ENCODE results near the gene MYRIP. TPM values are rescaled to one million over a fixed set of nuclear protein-coding genes. Genes with fewer than 3 reads are reported as not detected.
"Not testable (repeated sequence)": the region's sequence is repeated elsewhere in the genome, so short reads cannot be mapped to it uniquely, and the experiment has no call there.

Gene MYRIP
- total RNA-seq, 6 donors from 2014 or later = 0.55 to 4.3 (median 2.1) TPM; not detected in 1

DNA sequence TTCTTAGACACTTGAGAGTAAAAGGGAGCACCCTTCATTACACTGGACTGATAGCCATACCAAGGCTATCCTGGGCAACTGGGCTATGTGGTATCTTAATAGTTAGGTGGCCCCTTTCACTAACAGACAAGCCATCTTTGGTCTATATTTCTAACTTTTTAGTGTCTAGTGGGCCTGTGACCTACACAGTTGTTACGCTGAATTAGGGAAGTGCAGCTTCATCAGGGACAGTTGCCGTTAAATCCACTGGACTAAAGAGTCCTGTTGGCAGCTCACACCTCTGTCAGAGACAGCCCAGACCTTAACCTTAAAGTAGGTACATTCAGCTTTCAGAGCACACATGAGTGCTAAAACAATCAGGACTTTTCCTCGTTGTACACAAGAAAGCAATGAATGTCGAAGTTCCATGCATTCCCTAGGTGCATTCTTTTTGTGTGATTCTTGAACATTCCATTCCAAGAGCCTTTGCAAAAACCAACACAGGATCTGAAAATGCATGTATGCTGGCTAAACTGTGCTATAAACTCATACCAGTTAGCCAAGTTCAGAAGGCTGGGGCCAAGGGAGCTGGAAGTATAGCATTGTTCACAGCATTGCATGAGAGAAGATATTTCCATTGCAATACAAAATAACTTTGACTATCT, 269.9 kb downstream of the MYRIP start:
- DNase-seq (no peak), ATAC-seq (ENCODE audit: low FRiP score in 2 of 2) (peak in 1 of 2 donors; percentile 12)
- 69 to 72% methylated on average over 4 of the region's 4 CpGs for WGBS, 2 donors
- no peaks in the 10 kb centered on the region for H3K4me1 ChIP-seq
- no peak overlapping the region for H3K27ac ChIP-seq
- TF ChIP-seq EP300 (IDR thresholded peaks at IDR 0.05) (no peak), POLR2AphosphoS5 (IDR thresholded peaks at IDR 0.05) (no peak), POLR2A (IDR thresholded peaks at IDR 0.05) (no peak)
- TF ChIP-seq, protein P1, sequence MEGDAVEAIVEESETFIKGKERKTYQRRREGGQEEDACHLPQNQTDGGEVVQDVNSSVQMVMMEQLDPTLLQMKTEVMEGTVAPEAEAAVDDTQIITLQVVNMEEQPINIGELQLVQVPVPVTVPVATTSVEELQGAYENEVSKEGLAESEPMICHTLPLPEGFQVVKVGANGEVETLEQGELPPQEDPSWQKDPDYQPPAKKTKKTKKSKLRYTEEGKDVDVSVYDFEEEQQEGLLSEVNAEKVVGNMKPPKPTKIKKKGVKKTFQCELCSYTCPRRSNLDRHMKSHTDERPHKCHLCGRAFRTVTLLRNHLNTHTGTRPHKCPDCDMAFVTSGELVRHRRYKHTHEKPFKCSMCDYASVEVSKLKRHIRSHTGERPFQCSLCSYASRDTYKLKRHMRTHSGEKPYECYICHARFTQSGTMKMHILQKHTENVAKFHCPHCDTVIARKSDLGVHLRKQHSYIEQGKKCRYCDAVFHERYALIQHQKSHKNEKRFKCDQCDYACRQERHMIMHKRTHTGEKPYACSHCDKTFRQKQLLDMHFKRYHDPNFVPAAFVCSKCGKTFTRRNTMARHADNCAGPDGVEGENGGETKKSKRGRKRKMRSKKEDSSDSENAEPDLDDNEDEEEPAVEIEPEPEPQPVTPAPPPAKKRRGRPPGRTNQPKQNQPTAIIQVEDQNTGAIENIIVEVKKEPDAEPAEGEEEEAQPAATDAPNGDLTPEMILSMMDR (IDR thresholded peaks at IDR 0.05) = no peak
- H3K27me3 ChIP-seq = no peaks in the 10 kb centered on the region
- no peak overlapping the region for H3K4me3 ChIP-seq
- H3K9me3 ChIP-seq = peaks cover 0 to 5% (median 0%) of the 10 kb centered on the region in 4 donors
- no peaks in the 10 kb centered on the region for H3K36me3 ChIP-seq

DNA sequence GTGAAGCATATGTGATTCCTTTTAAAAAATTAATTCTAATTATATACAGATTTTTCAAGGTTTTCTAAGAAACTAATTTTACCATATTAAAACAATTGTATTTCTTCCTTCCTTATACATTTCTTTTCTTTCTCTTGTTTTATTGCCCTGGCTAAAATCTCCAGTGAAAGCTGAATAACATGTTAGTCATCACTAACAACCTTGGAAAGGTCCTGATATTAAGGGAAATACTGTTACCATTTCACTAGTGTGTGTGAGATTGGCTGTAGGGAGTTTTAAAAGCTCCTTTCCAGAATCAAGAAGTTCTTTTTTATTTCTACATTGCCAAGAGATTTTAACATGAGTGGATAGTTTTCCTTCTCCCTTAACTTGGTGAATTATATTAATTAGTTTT, 270.4 kb downstream of the MYRIP start:
- TF ChIP-seq EP300 (IDR thresholded peaks at IDR 0.05) = no peak
- no peak for TF ChIP-seq POLR2A (IDR thresholded peaks at IDR 0.05)
- TF ChIP-seq, protein P1 (IDR thresholded peaks at IDR 0.05) = no peak
- TF ChIP-seq POLR2AphosphoS5 (IDR thresholded peaks at IDR 0.05) = no peak
- Histone ChIP-seq H3K4me3 (no peak overlapping the region), H3K4me1 (no peaks in the 10 kb centered on the region), H3K9me3 (peaks cover 0 to 5% (median 0%) of the 10 kb centered on the region in 4 donors), H3K27ac (no peak overlapping the region), H3K36me3 (no peaks in the 10 kb centered on the region), H3K27me3 (no peaks in the 10 kb centered on the region)
- no peak for DNase-seq
- ATAC-seq (ENCODE audit: low FRiP score in 2 of 2) = no peak

DNA sequence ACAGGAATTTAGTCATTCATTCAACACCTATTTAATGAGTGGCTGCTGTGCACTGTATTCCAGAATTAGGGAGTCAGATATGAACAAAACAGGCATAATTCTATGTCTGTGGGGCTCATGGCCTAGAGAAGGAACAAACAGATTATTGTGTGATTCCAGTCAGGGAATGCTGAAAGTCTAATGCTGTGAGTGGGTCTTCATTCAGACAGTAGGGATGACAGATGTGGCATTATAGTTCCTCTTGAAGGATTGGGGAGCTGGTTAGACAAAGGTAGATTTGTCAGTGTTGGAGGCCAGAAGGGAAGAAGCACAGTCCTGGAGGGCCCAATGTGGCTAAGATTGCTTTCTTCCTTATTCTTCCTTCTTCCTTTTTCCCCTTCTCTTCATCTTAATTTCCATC, 273.7 kb downstream of the MYRIP start:
- Histone ChIP-seq H3K4me3 (no peak overlapping the region), H3K9me3 (peaks cover 0 to 5% (median 0%) of the 10 kb centered on the region in 4 donors), H3K27ac (no peak overlapping the region), H3K4me1 (peaks cover 0 to 10% (median 6%) of the 10 kb centered on the region in 4 donors), H3K36me3 (no peaks in the 10 kb centered on the region), H3K27me3 (no peaks in the 10 kb centered on the region)
- TF ChIP-seq POLR2A (IDR thresholded peaks at IDR 0.05) (no peak), EP300 (IDR thresholded peaks at IDR 0.05) (no peak), POLR2AphosphoS5 (IDR thresholded peaks at IDR 0.05) (no peak)
- TF ChIP-seq, protein P1 (IDR thresholded peaks at IDR 0.05) = no peak
- DNase-seq (no peak), ATAC-seq (ENCODE audit: low FRiP score in 2 of 2) (no peak)

DNA sequence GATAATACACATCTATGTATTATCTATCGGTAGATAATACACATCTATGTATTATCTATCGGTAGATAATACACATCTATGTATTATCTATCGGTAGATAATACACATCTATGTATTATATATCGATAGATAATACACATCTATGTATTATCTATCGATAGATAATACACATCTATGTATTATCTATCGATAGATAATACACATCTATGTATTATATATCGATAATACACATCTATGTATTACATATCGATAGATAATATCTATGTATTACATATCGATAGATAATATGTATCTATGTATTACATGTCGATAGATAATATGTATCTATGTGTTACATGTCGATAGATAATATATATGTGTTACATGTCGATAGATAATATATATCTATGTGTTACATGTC, 275.0 kb downstream of the MYRIP start:
- H3K4me3 ChIP-seq; ATAC-seq (ENCODE audit: low FRiP score in 2 of 2); H3K27me3 ChIP-seq; H3K36me3 ChIP-seq; H3K27ac ChIP-seq; H3K9me3 ChIP-seq; DNase-seq: not testable (repeated sequence)
- peaks cover 0 to 10% (median 6%) of the 10 kb centered on the region in 4 donors for H3K4me1 ChIP-seq
- WGBS, 2 donors = 96 to 99% methylated on average over 7 to 12 of the region's 12 CpGs

DNA sequence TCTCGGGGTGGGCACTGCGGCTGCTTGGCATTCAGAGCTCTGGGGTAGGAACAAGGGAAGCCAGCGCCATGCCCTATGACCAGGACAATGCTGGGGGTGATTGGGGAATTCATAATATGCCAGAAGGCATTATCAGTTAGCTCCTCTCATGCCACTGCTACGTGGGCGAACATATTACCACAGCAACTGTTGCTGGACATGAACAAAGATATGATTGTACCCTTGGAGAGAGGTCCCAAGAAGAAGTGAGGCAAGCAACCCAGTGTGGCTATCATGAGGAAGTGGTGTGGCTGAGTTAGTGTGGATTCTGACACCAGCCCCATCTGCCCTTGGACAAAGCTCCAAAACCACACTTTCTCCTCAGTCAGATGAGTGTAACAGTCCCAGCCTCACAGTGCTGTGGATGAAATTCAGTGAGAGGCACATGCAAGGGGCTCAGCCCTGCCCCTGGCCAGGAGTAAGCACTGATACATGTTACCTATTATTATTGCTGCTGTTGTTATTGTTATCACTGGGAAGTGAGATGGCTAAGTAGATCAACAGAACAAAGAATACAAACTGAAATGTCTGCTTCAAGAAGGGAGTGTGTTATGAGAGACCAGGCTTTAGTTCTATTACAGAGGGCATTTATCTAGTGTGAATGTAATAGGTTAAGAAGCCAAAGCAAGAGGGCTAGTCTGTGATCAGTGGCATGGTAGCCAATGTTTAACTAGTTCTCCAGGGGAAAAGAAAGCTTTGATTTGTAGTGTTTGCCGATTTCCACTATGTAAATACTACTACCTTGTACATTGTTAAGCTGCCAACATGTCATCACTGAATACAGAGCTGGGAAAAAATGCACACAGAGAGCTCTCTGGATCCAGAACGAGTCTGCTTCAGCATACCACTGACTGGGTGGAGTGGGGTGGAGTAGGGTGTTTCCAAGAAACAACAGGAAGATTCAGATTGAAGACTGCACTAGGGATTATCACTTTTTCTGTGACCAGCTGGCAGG, 277.8 kb downstream of the MYRIP start:
- TF ChIP-seq, protein P1 (IDR thresholded peaks at IDR 0.05) = no peak
- no peak for TF ChIP-seq EP300 (IDR thresholded peaks at IDR 0.05)
- TF ChIP-seq POLR2AphosphoS5 (IDR thresholded peaks at IDR 0.05) = no peak
- TF ChIP-seq POLR2A (IDR thresholded peaks at IDR 0.05) = no peak
- no peaks in the 10 kb centered on the region for H3K36me3 ChIP-seq
- no peaks in the 10 kb centered on the region for H3K9me3 ChIP-seq
- ATAC-seq (ENCODE audit: low FRiP score in 2 of 2) (peak; percentile 76 to 86), DNase-seq (peak in 1 of 2 donors; percentile 39)
- WGBS, 2 donors = 63 to 73% methylated on average over 7 of the region's 7 CpGs
- no peak overlapping the region for H3K27ac ChIP-seq
- no peak overlapping the region for H3K4me3 ChIP-seq
- no peaks in the 10 kb centered on the region for H3K27me3 ChIP-seq
- H3K4me1 ChIP-seq = peaks cover 0 to 10% (median 6%) of the 10 kb centered on the region in 4 donors
